GM21717 (cell line): ENCODE results near the gene PCBD1.
"Not testable (repeated sequence)": the region's sequence is repeated elsewhere in the genome, so short reads cannot be mapped to it uniquely, and the experiment has no call there.

Experiments used
- ATAC-seq: cut with Tn5 transposase; IDR thresholded peaks from one replicate; pipeline ENCODE4 v1.9.1; 2021; ENCODE audit warnings: mild to moderate bottlenecking, moderate library complexity; ENCODE audit not compliant: unreplicated experiment

PCBD1 gene

DNA sequence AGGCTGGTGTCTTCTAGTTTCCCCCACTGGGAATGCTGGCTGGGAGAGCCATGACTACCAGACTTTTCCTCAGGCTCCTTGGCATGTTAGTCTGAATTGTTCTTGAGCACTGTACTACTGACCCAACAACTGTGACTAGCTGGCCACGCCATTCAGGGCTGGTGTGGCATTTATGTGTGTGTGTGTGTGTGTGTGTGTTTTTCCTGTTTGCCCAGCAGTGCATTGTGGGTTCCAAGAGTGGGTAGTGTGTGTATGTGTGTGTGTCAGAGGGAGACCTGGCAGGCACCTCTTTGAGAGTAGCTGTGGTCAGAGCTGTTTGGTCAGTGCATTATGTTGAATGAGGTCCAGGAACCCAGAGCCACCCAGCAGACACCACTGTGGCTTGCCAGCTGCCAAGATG, 9.2 kb downstream of the PCBD1 start:
- ATAC-seq = no peak

DNA sequence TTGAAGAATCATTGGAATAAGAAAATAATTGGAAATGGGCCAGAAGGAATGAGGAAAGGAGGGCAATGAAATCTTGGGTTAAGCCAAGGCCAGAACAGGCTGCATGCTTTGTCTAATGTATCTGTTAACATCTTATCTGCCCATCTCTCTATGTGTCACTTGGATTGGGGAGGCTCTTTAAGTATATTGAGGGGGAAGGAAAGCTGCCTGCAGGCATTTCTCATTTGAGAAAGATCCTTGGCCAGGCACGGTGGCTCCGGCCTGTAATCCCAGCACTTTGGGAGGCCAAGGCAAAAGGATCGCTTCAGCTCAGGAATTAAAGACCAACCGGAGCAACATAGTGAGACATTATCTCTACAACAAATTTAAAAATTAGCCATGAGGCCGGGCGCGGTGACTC, 14.3 kb downstream of the PCBD1 start:
- no peak for ATAC-seq

DNA sequence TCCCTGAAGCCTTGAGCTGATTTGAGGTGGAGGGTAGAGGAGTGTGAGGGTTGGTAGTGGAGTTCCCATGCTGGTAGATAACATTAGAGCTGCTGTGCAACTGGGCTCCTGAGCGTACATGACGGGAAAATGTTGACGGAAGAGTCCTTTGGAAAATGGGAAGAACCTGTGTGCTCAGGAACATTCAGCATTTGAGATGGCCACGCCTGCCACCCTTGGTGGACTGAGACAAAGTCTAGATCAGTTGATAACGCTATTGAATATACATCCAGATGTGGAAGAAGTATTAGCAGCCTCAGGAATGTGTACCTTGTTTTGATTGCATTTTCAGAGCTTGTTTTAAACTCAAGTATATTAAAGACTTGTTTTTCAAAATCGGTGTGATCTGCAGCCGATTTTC, 16.1 kb downstream of the PCBD1 start:
- no peak for ATAC-seq

GRCh38 chr10:70866424-70866823, 21.9 kb downstream of the PCBD1 start:
- ATAC-seq = no peak

DNA sequence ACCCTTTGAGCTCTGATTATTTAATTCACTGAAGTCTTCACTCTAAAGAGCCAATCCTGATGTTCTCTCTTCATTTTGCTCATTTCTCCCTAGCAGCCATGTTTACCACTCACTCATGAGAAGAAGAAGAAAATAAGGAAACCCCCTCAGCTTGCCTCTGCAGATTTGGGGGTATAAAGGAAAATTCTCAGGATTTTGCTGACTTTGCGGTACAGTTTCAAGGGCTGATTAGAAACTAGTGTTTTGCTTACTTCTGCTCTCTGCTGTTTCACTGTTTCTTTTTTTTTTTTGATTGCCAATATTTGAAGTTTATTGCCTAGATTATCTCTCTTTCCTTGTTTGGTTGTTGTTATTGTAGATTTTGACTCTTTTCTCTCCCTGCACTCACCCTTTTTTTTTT, 23.4 kb downstream of the PCBD1 start:
- no peak for ATAC-seq

GRCh38 chr10:70863470-70864160, 24.8 kb downstream of the PCBD1 start:
- no peak for ATAC-seq

DNA sequence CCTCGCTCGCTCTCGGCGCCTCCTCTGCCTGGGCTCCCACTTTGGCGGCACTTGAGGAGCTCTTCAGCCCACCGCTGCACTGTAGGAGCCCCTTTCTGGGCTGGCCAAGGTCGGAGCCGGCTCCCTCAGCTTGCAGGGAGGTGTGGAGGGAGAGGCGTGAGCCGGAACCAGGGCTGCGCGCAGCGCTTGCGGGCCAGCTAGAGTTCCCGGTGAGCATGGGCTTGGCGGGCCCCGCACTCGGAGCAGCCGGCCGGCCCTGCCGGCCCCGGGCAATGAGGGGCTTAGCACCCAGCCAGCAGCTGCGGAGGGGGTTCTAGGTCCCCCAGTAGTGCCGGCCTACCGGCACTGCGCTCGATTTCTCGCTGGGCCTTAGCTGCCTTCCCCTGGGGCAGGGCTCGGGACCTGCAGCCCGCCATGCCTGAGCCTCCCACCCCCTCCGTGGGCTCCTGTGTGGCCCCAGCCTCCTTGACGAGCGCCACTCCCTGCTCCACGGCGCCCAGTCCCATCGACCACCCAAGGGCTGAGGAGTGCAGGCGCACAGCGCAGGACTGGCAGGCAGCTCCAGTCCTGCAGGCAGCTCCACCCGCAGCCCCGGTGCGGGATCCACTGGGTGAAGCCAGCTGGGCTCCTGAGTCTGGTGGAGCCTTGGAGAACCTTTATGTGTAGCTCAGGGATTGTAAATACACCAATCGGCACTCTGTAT, 26.7 kb downstream of the PCBD1 start:
- ATAC-seq = not testable (repeated sequence)

DNA sequence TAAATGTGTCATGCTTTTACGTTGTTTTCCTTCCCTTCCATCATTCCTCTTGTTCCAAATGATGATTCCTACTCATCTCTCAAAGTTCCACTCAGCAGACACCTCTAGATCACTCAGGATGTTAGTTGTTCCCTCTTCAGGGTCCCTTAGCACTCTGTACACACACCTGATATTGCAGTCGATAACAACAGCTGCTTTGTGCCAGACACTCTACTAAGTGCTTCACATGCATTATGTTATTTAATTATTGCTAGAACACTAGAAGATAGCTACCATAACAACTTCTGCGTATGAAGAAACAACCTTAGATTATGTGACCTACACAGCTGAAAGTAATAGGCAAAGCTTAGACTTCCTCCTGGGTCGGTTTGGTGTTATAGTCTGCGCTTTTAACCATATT, 29.6 kb downstream of the PCBD1 start:
- ATAC-seq = no peak

DNA sequence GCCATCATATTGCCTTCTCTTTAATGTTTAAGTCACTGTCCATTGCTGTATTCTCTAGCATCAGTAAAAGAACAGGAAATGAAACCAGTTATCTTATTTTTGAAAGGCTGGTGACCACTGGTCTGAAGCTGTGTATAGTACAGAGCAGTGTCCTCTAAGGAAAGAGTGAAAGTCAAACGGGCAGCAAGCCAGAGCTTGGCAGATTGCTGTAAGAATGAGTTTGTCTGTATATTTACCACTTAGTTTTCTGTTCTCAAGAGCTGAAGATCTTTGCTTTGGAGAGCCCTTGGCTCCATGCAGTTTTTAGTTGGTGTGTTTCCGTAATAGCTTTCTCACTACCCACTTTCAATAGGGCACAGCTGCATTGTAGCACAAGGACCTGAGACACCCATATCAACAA, 31.9 kb downstream of the PCBD1 start:
- ATAC-seq = no peak

GRCh38 chr10:70853457-70853856, 34.9 kb downstream of the PCBD1 start:
- ATAC-seq = no peak

DNA sequence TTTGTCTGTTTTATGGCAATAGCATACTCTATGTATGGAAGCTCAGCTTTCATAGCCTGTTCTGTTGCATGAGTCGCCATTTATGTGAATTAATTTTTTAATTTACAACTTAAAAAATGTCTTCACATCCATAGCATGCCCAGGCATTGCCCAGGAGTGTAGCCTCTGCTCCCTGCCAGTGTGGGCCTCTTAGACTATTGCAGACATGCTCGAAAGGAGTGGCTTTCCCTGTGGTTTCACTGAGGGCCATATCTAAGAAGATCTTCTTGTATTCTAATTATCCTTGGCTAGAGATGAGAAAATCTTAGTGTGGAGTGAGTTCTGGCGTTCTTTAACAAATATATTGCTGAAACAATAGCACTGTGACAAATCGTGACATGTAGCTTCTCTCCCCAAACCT, 35.3 kb downstream of the PCBD1 start:
- ATAC-seq = no peak

GRCh38 chr10:70851597-70852475, 36.5 kb downstream of the PCBD1 start:
- no peak for ATAC-seq

- ATAC-seq = no peak
Observed at GRCh38 chr10:70850097-70850496, 38.3 kb downstream of the PCBD1 start.

GRCh38 chr10:70849582-70850016, 38.8 kb downstream of the PCBD1 start:
- ATAC-seq = no peak

GRCh38 chr10:70847659-70848360, 40.6 kb downstream of the PCBD1 start:
- no peak for ATAC-seq

DNA sequence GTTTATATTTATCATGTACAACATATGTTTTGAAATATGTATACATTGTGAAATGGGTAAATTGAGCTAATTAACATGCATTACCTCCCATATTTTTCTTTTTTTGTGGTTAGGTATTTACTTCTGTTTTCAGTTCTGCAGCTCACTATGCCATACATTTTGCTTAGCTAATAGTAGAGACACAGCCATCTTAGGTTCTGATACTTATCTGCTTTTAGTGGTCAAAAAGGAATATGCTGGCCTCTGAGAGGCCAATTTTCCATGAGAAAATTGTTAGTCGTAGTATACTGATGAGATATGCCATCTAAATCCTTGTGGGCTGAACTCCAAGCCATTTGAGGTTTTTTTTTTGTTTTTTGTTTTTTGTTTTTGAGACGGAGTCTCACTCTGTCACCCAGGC, 41.6 kb downstream of the PCBD1 start:
- no peak for ATAC-seq

GRCh38 chr10:70845816-70846215, 42.5 kb downstream of the PCBD1 start:
- no peak for ATAC-seq

GRCh38 chr10:70845256-70845655, 43.1 kb downstream of the PCBD1 start:
- ATAC-seq = no peak

- no peak for ATAC-seq
Observed at GRCh38 chr10:70843776-70844489, 44.4 kb downstream of the PCBD1 start.

GRCh38 chr10:70843333-70843732, 45.0 kb downstream of the PCBD1 start:
- no peak for ATAC-seq
